ENCODE data around the gene KDM1A. TPM values are rescaled to one million over a fixed set of nuclear protein-coding genes. Genes with fewer than 3 reads are reported as not detected.
A peak's percentile ranks its signal among the peaks of the same experiment; 100 is the strongest.

KDM1A gene
- total RNA-seq, 2 experiments from 2014 or later, result 58.4 to 59.4 TPM

DNA sequence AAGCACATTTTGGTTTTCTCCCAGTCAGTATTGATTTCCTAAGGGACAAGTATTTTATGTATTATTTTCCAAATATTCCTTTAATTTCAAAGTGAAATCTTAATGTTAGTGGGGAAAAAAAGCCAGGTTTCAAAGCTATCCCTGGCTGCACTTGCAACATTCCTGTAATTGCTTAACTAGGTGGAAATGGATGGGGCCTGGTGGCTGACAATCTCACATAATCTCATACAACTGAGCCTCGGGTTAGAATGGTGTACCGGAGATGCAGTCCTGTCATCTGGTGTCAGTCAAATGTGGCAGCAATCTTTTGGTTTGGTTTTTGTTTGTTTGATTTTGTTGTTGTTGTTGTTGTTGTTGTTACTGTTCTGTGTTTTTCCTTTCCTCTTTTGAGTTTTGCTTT lies 46.1 kb downstream of the KDM1A start:
- no peaks in the 10 kb centered on the region for H3K9me3 Mint-ChIP-seq (ENCODE audit: low read depth)
- no peaks in the 10 kb centered on the region for H3K27me3 Mint-ChIP-seq
- ATAC-seq (no peak), DNase-seq (no peak)
- no peaks in the 10 kb centered on the region for H3K4me1 Mint-ChIP-seq
- no peak overlapping the region for H3K4me3 Mint-ChIP-seq
- CTCF ChIA-PET, result no interaction called here
- peak overlapping the region; percentile 2 for H3K27ac Mint-ChIP-seq
- H3K36me3 Mint-ChIP-seq, result peaks cover 24% of the 10 kb centered on the region

DNA sequence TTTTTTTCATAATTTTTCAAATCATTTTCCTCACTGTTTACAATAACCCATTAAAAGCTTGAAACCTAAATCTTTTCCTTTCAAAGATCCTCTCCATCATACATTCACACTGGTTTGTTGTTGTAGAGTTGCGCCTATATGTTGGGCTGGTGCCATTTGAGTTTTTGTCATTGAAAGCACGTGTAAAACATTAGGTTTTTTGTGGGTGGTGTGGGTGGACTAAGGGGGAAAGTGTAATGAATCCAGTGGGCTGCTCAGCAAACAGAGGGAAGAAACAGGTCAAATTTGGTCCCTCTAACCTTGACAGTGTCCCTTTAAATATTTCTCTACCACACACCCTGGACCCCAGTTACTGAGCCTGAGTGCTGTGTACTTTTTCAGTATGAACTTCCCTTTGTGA lies 46.8 kb downstream of the KDM1A start:
- H3K27me3 Mint-ChIP-seq, result no peaks in the 10 kb centered on the region
- DNase-seq, result no peak
- H3K36me3 Mint-ChIP-seq, result peaks cover 22% of the 10 kb centered on the region
- ATAC-seq, result no peak
- H3K9me3 Mint-ChIP-seq (ENCODE audit: low read depth), result no peaks in the 10 kb centered on the region
- H3K4me1 Mint-ChIP-seq, result no peaks in the 10 kb centered on the region
- H3K27ac Mint-ChIP-seq, result no peak overlapping the region
- H3K4me3 Mint-ChIP-seq, result no peak overlapping the region
- CTCF ChIA-PET, result interaction anchor here (1.0 to 1.3 kb wide), 2 partner anchors 12 to 118 kb away, joined by 3 to 4 read pairs; no protein-coding TSS in a partner anchor

DNA sequence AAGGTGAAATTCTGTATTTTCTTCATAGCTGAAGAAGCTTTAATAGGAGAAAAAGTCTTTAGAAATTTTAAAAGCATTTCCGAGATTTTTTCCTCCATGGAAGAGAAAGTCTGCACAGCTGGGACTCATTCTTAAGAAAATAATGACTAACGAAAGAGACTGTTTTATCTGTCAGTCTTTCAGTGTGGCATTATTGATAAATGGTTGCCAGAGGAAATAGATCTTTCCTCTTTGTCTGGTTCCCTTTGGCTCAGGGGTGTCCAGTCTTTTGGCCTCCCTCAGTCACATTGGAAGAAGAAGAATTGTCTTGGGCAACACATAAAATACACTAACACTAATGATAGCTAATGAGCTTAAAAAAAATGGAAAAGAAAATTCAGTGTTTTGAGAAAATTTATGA lies 49.9 kb downstream of the KDM1A start:
- Mint-ChIP-seq H3K4me1 (peaks cover 1% of the 10 kb centered on the region), H3K27ac (no peak overlapping the region), H3K9me3 (ENCODE audit: low read depth) (no peaks in the 10 kb centered on the region), H3K4me3 (no peak overlapping the region), H3K36me3 (peaks cover 34% of the 10 kb centered on the region), H3K27me3 (no peaks in the 10 kb centered on the region)
- ATAC-seq, result no peak
- DNase-seq, result no peak
- CTCF ChIA-PET, result interaction anchor here (0.9 to 1.3 kb wide), 3 partner anchors 11 to 32 kb away, joined by 3 to 4 read pairs (median 3); no protein-coding TSS in a partner anchor

DNA sequence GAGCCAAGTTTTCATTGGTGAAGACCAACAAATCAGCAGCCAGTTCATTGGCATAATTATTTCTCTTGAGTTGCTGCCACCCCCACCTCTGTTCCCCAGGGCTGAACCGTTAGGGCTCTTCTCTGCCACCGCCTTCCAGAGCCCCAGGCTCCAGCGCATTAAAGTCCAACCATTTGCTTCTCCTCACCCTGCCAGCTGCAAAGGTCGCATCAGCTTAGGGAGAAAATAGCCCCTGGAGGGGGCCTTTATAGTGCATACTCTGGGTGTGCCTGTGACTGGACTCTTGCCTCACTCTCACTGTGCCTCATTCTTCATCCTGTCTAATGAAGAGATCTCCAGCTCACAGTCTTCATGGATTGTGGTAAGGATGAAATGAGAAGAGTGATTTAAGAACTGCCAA lies 50.4 kb downstream of the KDM1A start:
- ATAC-seq (no peak), DNase-seq (no peak)
- Mint-ChIP-seq H3K27me3 (no peaks in the 10 kb centered on the region), H3K4me3 (no peak overlapping the region), H3K4me1 (peaks cover 1% of the 10 kb centered on the region), H3K9me3 (ENCODE audit: low read depth) (no peaks in the 10 kb centered on the region), H3K36me3 (peaks cover 34% of the 10 kb centered on the region), H3K27ac (no peak overlapping the region)
- CTCF ChIA-PET, result interaction anchor here (0.6 to 1.3 kb wide), 4 partner anchors 11 to 1523 kb away, joined by 3 to 4 read pairs (median 3); no protein-coding TSS in a partner anchor

DNA sequence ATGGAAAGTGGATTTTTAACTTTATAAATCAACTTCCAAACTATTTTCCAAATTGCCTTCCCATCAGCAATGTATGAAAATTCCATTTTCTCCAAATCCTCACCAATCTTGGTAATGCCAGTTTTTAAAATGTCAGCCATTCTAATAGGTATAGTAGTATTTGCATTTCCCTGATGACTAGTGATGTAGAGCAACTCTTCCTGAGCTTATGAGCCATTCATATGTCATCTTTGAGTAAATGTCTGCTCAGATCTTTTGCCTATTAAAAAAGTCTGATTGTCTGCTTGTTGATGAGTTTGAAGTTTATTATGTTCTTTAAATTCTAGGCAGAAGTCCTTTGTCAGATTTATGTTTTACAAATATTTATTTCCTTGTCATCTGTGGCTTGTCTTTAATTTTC lies 54.7 kb downstream of the KDM1A start:
- DNase-seq, result no peak
- Mint-ChIP-seq H3K4me1 (peaks cover 1% of the 10 kb centered on the region), H3K4me3 (no peak overlapping the region), H3K27ac (no peak overlapping the region), H3K9me3 (ENCODE audit: low read depth) (no peaks in the 10 kb centered on the region), H3K27me3 (no peaks in the 10 kb centered on the region), H3K36me3 (peaks cover 33% of the 10 kb centered on the region)
- no peak for ATAC-seq
- CTCF ChIA-PET, result interaction anchor here (1.5 kb wide), 1 partner anchor 111 kb away, joined by 6 read pairs; no protein-coding TSS in a partner anchor

DNA sequence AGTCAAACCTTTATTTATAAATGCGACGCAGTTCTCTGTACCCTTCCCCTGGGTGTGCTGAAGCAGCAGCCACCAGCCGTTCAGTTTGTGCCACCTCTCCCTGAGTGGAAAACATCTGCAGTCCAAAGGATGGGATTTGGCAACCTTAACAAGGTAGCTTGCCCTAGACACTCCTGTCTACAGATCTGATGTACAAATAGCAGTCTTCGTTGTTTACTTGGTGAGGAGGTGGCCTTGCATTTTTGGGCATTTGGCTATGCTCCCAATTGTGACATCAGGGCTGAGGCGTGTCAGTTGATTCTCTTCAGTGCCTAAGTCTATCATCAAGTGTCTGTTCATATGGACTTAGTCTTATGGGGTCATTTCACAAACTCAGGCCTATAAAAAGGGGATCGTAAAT lies 59.8 kb downstream of the KDM1A start:
- DNase-seq (no peak), ATAC-seq (no peak)
- CTCF ChIA-PET, result no interaction called here
- Mint-ChIP-seq H3K27me3 (no peaks in the 10 kb centered on the region), H3K36me3 (peaks cover 46% of the 10 kb centered on the region), H3K4me3 (no peak overlapping the region), H3K9me3 (ENCODE audit: low read depth) (no peaks in the 10 kb centered on the region), H3K27ac (no peak overlapping the region), H3K4me1 (no peaks in the 10 kb centered on the region)

DNA sequence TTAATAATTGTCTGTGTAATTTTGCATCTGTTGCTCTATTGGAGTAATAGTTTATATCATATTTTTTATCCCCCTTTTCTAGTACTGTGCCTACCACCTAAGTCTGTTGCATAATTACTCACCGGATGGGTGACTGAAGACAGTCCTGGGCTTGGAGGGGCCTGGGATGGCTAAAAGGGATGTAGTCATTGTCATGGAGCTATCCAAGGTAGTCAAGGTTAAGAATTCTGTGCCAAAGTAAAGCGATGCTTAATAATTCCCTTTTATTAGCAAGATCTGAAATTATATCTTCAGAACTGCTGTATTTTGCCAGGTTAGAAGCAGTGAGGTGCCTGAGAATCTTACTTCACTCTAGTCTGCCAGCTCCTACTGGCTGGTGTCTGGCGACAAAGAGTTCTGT lies 61.6 kb downstream of the KDM1A start:
- Mint-ChIP-seq H3K36me3 (peaks cover 46% of the 10 kb centered on the region), H3K4me1 (no peaks in the 10 kb centered on the region), H3K27me3 (no peaks in the 10 kb centered on the region), H3K9me3 (ENCODE audit: low read depth) (no peaks in the 10 kb centered on the region), H3K27ac (no peak overlapping the region), H3K4me3 (no peak overlapping the region)
- CTCF ChIA-PET, result interaction anchor here (1.4 to 2.4 kb wide), 2 partner anchors 12 to 103 kb away, joined by 4 to 11 read pairs; no protein-coding TSS in a partner anchor
- DNase-seq (no peak), ATAC-seq (no peak)

DNA sequence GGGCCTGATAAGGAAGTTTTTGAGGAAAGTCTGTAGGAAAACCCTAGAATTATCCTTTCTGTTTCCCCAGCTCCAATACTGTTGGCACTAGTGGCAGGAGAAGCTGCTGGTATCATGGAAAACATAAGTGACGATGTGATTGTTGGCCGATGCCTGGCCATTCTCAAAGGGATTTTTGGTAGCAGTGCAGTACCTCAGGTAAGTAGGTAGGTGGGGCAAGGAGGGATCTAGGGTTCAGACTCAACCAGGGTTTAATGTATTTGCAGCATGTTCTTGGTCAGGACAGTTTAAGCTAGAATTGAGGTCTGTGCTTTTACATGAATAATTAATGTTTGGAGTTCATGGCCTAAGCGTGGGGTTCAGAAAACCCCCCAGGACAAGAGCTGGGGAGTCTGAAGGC lies 62.1 kb downstream of the KDM1A start:
- Mint-ChIP-seq H3K4me1 (no peaks in the 10 kb centered on the region), H3K27ac (no peak overlapping the region), H3K36me3 (peaks cover 46% of the 10 kb centered on the region), H3K9me3 (ENCODE audit: low read depth) (no peaks in the 10 kb centered on the region), H3K27me3 (no peaks in the 10 kb centered on the region), H3K4me3 (no peak overlapping the region)
- CTCF ChIA-PET, result interaction anchor here (2.4 kb wide), 1 partner anchor 103 kb away, joined by 11 read pairs; no protein-coding TSS in a partner anchor
- no peak for ATAC-seq
- no peak for DNase-seq

DNA sequence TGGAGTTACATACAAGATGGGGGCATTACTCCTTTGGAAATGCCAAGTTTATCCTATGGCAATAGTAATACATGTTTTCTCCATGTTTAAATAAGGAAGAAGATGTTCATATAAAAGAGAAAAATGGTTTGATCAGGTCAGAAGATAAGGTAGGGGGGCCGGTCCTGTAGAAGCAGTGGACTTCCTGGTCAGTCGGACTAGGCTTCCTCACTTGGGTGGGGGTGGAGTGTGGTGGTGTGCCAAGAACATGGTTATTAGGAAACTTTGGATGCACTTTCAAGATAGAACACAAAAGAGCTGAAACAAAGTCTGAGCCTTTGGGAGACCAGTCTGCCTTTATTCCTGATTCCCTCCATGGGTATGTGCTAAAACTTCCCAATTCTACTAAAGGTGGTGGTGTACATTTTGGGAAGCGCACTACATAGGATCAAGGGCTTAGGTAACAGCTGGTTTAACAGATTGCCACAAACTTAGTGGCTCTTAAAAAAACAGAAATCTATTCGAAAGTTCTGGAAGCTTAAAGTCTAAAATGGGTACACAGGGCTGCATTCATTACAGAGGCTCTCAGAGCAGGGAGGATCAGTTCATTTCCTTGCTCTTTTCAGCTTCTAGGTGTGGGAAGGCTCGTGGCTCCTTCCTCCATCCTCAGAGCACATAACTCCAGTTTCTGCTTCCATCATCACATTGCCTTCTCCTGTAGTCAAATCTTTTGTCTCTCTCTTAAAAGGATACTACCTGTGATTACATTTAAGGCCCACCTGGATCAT lies 64.6 kb downstream of the KDM1A start:
- ATAC-seq, result no peak
- H3K36me3 Mint-ChIP-seq, result peaks cover 34% of the 10 kb centered on the region
- DNase-seq, result no peak
- H3K9me3 Mint-ChIP-seq (ENCODE audit: low read depth), result no peaks in the 10 kb centered on the region
- no peak overlapping the region for H3K4me3 Mint-ChIP-seq
- no peaks in the 10 kb centered on the region for H3K4me1 Mint-ChIP-seq
- CTCF ChIA-PET, result interaction anchor here (1.4 kb wide), 1 partner anchor 101 kb away, joined by 3 read pairs; no protein-coding TSS in a partner anchor
- H3K27ac Mint-ChIP-seq, result no peak overlapping the region
- no peaks in the 10 kb centered on the region for H3K27me3 Mint-ChIP-seq

DNA sequence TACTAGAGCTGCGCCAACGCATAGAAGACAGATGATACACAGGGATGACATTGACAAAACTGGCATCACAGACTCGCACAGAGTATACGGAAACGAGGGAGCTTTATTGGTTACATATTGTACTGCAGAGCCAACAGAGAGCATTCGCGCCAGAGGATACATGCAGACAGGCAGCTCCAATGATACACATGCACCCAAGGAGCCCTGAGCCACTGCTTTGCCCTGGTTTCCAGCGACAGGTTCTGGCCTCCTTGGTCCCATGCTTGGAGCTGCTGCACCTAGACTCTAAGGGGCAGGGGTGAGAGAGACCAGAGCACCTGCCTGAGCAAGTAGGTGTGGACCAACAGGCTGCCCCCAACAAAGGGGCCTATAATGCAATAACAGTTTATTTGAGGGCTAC lies 65.6 kb downstream of the KDM1A start:
- H3K4me1 Mint-ChIP-seq, result no peaks in the 10 kb centered on the region
- H3K27ac Mint-ChIP-seq, result no peak overlapping the region
- ATAC-seq, result no peak
- peaks cover 28% of the 10 kb centered on the region for H3K36me3 Mint-ChIP-seq
- H3K9me3 Mint-ChIP-seq (ENCODE audit: low read depth), result no peaks in the 10 kb centered on the region
- no peak for DNase-seq
- CTCF ChIA-PET, result interaction anchor here (6.5 kb wide), 1 partner anchor 100 kb away, joined by 39 read pairs; no protein-coding TSS in a partner anchor
- no peak overlapping the region for H3K4me3 Mint-ChIP-seq
- H3K27me3 Mint-ChIP-seq, result no peaks in the 10 kb centered on the region

DNA sequence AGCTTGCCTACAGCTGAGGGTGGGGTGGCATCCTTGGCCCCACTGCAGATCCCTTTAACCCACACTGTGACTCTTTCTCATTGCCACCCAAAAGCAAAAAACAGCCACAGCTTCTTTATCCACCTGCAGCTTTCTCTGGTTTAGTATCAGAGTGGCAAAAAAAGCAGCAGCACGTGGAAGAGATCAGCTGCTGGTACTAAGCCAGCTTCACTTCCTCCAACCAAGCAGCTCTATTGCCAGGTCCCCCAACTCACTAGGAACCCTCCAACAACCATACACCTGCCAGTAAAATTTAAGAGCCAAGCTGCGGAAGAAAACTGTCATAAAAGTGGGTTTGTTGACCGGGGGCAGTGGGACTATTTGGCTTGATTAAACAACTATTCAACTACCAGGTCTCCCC lies 66.4 kb downstream of the KDM1A start:
- Mint-ChIP-seq H3K36me3 (peaks cover 20% of the 10 kb centered on the region), H3K4me1 (no peaks in the 10 kb centered on the region), H3K9me3 (ENCODE audit: low read depth) (no peaks in the 10 kb centered on the region), H3K27me3 (no peaks in the 10 kb centered on the region), H3K4me3 (no peak overlapping the region), H3K27ac (no peak overlapping the region)
- CTCF ChIA-PET, result interaction anchor here (6.5 kb wide), 1 partner anchor 99 kb away, joined by 39 read pairs; no protein-coding TSS in a partner anchor
- DNase-seq, result no peak
- no peak for ATAC-seq

DNA sequence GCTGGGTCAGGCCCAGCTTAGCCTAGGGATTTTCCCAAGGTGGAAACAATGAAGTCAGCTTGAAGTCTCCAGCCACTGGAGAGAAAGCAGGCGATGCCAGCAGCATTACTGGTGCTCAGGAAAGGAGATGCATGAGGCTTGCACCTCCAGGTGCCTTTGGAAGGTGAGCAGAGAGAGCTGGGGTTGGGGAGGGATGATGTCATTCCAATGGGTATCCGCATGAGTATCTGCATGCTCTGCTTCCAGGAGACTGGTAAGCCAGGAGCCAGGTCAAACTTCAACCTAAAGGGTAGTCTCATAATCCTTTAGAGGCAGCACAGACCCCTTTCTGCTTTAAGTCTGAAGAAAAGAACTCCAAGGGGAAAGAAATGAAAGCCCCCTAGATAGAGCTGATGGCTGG lies 68.8 kb downstream of the KDM1A start:
- H3K4me1 Mint-ChIP-seq, result no peaks in the 10 kb centered on the region
- no peaks in the 10 kb centered on the region for H3K9me3 Mint-ChIP-seq (ENCODE audit: low read depth)
- no peaks in the 10 kb centered on the region for H3K27me3 Mint-ChIP-seq
- DNase-seq, result no peak
- no peak overlapping the region for H3K27ac Mint-ChIP-seq
- no peak overlapping the region for H3K4me3 Mint-ChIP-seq
- CTCF ChIA-PET, result interaction anchor here (1.4 to 6.5 kb wide), 3 partner anchors 11 to 96 kb away, joined by 4 to 39 read pairs (median 6); no protein-coding TSS in a partner anchor
- peaks cover 8% of the 10 kb centered on the region for H3K36me3 Mint-ChIP-seq
- no peak for ATAC-seq

DNA sequence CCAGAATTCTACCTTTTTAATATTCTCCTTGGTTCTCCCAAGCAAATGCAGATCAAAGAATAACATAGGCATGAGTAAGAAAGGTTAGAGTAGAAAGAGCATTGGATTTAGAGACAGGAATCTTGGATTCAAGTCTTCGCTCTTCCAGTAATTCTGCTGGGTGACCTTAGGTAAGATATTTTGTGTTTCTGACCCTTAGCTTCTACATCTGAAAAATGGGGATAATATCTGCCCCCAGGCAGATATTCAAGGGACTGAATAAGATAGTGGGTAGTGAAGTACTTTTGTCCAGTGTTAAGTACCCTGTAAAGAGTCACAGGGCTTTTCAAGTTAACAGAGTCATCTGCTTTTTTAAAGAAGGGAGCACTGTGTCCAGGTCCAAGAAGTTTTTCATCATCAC lies 70.8 kb downstream of the KDM1A start:
- no peaks in the 10 kb centered on the region for H3K4me1 Mint-ChIP-seq
- H3K27ac Mint-ChIP-seq, result peak overlapping the region; percentile 26
- ATAC-seq (no peak), DNase-seq (no peak)
- no peaks in the 10 kb centered on the region for H3K27me3 Mint-ChIP-seq
- H3K9me3 Mint-ChIP-seq (ENCODE audit: low read depth), result no peaks in the 10 kb centered on the region
- CTCF ChIA-PET, result interaction anchor here (6.5 kb wide), 1 partner anchor 94 kb away, joined by 39 read pairs; no protein-coding TSS in a partner anchor
- H3K36me3 Mint-ChIP-seq, result peaks cover 8% of the 10 kb centered on the region
- H3K4me3 Mint-ChIP-seq, result no peak overlapping the region

DNA sequence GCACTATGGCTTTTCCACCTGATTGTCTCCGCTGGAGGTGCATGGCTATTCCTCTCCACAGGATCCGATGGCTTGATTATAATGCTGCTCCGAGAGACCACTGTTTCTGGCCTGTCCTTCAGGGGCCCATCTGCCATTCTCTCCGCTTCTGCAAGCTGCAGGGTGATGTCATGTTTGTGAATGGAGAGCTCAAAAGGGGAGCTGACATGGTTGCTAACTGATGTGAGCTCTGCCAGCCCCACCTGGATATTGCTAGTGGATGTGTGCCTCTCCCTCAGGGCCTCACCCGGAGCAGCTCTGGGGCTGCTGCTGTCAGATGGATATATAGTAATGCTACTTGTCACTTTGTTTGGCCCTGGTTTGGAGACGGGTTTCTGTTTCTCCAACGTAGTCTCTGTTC lies 72.3 kb downstream of the KDM1A start:
- H3K36me3 Mint-ChIP-seq, result peaks cover 8% of the 10 kb centered on the region
- no peaks in the 10 kb centered on the region for H3K4me1 Mint-ChIP-seq
- ATAC-seq (no peak), DNase-seq (no peak)
- H3K27me3 Mint-ChIP-seq, result no peaks in the 10 kb centered on the region
- no peaks in the 10 kb centered on the region for H3K9me3 Mint-ChIP-seq (ENCODE audit: low read depth)
- no peak overlapping the region for H3K4me3 Mint-ChIP-seq
- CTCF ChIA-PET, result interaction anchor here (12.9 kb wide), 1 partner anchor 89 kb away, joined by 515 read pairs; no protein-coding TSS in a partner anchor
- no peak overlapping the region for H3K27ac Mint-ChIP-seq
